Small intestine (tissue), 7 donors: ENCODE results near the gene CPXM2. TPM values are rescaled to one million over a fixed set of nuclear protein-coding genes. Genes with fewer than 3 reads are reported as not detected.
A peak's percentile ranks its signal among the peaks of the same experiment; 100 is the strongest.

ENCODE experiments used
- DNase-seq, 2 donors: peaks; one replicate each; pipeline versions ENCODE4 v3.0.0 to v3.0.0-alpha.2; 2013
- FAIRE-seq: peaks from 2 replicates; lab custom pipeline; 2012; peaks lifted over from hg19 to GRCh38; lab: Jason Lieb, UNC
- H3K27ac ChIP-seq, 3 donors: one replicate each; pipeline ENCODE4 v1.5.1; 2013; ENCODE audit warnings: low read length in 2 of 3, mild to moderate bottlenecking in 2 of 3, control low read depth in 1 of 3, inconsistent platforms in 1 of 3, low read depth in 1 of 3, moderate library complexity in 1 of 3
- H3K27me3 ChIP-seq, 3 donors: one replicate each; pipeline ENCODE4 v1.6.1; 2013; ENCODE audit warnings: low read length in 3 of 3, inconsistent platforms in 1 of 3; ENCODE audit not compliant: control insufficient read depth in 3 of 3, insufficient read depth in 3 of 3
- H3K36me3 ChIP-seq, 3 donors: one replicate each; pipeline ENCODE4 v1.6.1; 2013; ENCODE audit warnings: low read length in 3 of 3, inconsistent platforms in 1 of 3, low read depth in 1 of 3, mild to moderate bottlenecking in 1 of 3, moderate library complexity in 1 of 3; ENCODE audit not compliant: control insufficient read depth in 3 of 3, insufficient read depth in 2 of 3
- H3K4me1 ChIP-seq, 3 donors: one replicate each; pipeline ENCODE4 v1.6.1; 2013; ENCODE audit warnings: low read length in 2 of 3, inconsistent platforms in 1 of 3, low read depth in 1 of 3, mild to moderate bottlenecking in 1 of 3, moderate library complexity in 1 of 3; ENCODE audit not compliant: control insufficient read depth in 3 of 3, insufficient read depth in 2 of 3
- H3K4me3 ChIP-seq, 3 donors: one replicate each; pipeline ENCODE4 v1.5.1; 2013; ENCODE audit warnings: low read length in 3 of 3, control low read depth in 1 of 3, inconsistent platforms in 1 of 3, low read depth in 1 of 3, mild to moderate bottlenecking in 1 of 3, moderate library complexity in 1 of 3
- H3K9me3 ChIP-seq, 2 donors: one replicate each; pipeline ENCODE4 v1.6.1; 2013; ENCODE audit warnings: low read depth in 1 of 2, low read length in 1 of 2; ENCODE audit not compliant: control insufficient read depth in 2 of 2, insufficient read depth in 1 of 2
- WGBS, 3 donors: extraction: QIAGEN DNeasy Blood & Tissue Kit; methylation state at CpG; one replicate each; pipeline ENCODE4 v1.1.7; 2013; 5-methylcytosine and 5-hydroxymethylcytosine counted together
- polyA plus RNA-seq, 4 donors: library from polyadenylated mRNA; stranded (reverse) in 3 of 4; unstranded in 1 of 4; fragments of 200-250 nt in 3 of 4; fragments of 120-200 nt in 1 of 4; gene quantifications; one replicate each; pipeline versions ENCODE4 v1.2.1 to v1.2.3, GENCODE V29; 2013
- donor health status: healthy with polysubstance abuse.
- donor health status: control.
- donor health status: control.
- donor health status: Bipolar disorder and iron deficiency.
- donor health status: healthy.

The CPXM2 gene
- polyA plus RNA-seq, 4 donors = 0.89 to 55.7 (median 3.6) TPM

- DNase-seq (peak in 1 of 2 donors; percentile 4), FAIRE-seq (no peak)
- Histone ChIP-seq H3K4me1 (peaks cover 0 to 11% (median 0%) of the 10 kb centered on the region in 3 donors), H3K36me3 (peaks cover 0 to 37% (median 0%) of the 10 kb centered on the region in 3 donors), H3K27ac (no peak overlapping the region), H3K27me3 (peaks cover 0 to 3% (median 0%) of the 10 kb centered on the region in 3 donors), H3K4me3 (no peak overlapping the region), H3K9me3 (no peaks in the 10 kb centered on the region)
- WGBS, 3 donors = 41 to 52% (median 48%) methylated on average over 10 of the region's 10 CpGs
These were observed 131.1 kb downstream of the CPXM2 start for GRCh38 chr10:123760356-123761037.

- peak overlapping the region; percentile 42 to 71 (median 51) for H3K27ac ChIP-seq
- H3K4me3 ChIP-seq = no peak overlapping the region
- FAIRE-seq (no peak), DNase-seq (peak; percentile 74 to 90)
- H3K9me3 ChIP-seq = no peaks in the 10 kb centered on the region
- peaks cover 0 to 39% (median 0%) of the 10 kb centered on the region in 3 donors for H3K36me3 ChIP-seq
- H3K4me1 ChIP-seq = peaks cover 0 to 11% (median 0%) of the 10 kb centered on the region in 3 donors
- peaks cover 0 to 3% (median 0%) of the 10 kb centered on the region in 3 donors for H3K27me3 ChIP-seq
- WGBS, 3 donors = 17 to 27% (median 18%) methylated on average over 8 of the region's 8 CpGs
These were observed 132.0 kb downstream of the CPXM2 start for GRCh38 chr10:123759501-123760031.

- FAIRE-seq (no peak), DNase-seq (no peak)
- no peak overlapping the region for H3K4me3 ChIP-seq
- peak overlapping the region; percentile 42 to 71 (median 51) for H3K27ac ChIP-seq
- peaks cover 0 to 3% (median 0%) of the 10 kb centered on the region in 3 donors for H3K27me3 ChIP-seq
- H3K9me3 ChIP-seq = no peaks in the 10 kb centered on the region
- H3K36me3 ChIP-seq = peaks cover 0 to 42% (median 0%) of the 10 kb centered on the region in 3 donors
- H3K4me1 ChIP-seq = peaks cover 0 to 11% (median 0%) of the 10 kb centered on the region in 3 donors
- 49 to 73% (median 57%) methylated on average over 7 of the region's 7 CpGs for WGBS, 3 donors
These were observed 132.6 kb downstream of the CPXM2 start for GRCh38 chr10:123759041-123759440.

- FAIRE-seq (no peak), DNase-seq (no peak)
- Histone ChIP-seq H3K27ac (no peak overlapping the region), H3K4me1 (peaks cover 0 to 11% (median 0%) of the 10 kb centered on the region in 3 donors), H3K27me3 (peaks cover 0 to 3% (median 0%) of the 10 kb centered on the region in 3 donors), H3K9me3 (no peaks in the 10 kb centered on the region), H3K4me3 (no peak overlapping the region), H3K36me3 (peaks cover 0 to 46% (median 0%) of the 10 kb centered on the region in 3 donors)
- 67 to 96% (median 81%) methylated on average over 6 of the region's 6 CpGs for WGBS, 3 donors
These were observed 133.8 kb downstream of the CPXM2 start for GRCh38 chr10:123757853-123758252.

GRCh38 chr10:123755061-123755460 is 136.5 kb downstream of the CPXM2 start:
- H3K36me3 ChIP-seq = peaks cover 0 to 45% (median 0%) of the 10 kb centered on the region in 3 donors
- H3K27me3 ChIP-seq = peaks cover 0 to 3% (median 0%) of the 10 kb centered on the region in 3 donors
- H3K9me3 ChIP-seq = peaks cover 0 to 9% of the 10 kb centered on the region in 2 donors
- H3K27ac ChIP-seq = no peak overlapping the region
- FAIRE-seq (no peak), DNase-seq (no peak)
- H3K4me3 ChIP-seq = no peak overlapping the region
- H3K4me1 ChIP-seq = peaks cover 0 to 11% (median 0%) of the 10 kb centered on the region in 3 donors
- WGBS, 3 donors = 74 to 78% (median 78%) methylated on average over 2 of the region's 2 CpGs

- Histone ChIP-seq H3K36me3 (peaks cover 0 to 44% (median 0%) of the 10 kb centered on the region in 3 donors), H3K27ac (no peak overlapping the region), H3K27me3 (no peaks in the 10 kb centered on the region), H3K4me3 (no peak overlapping the region), H3K9me3 (peaks cover 0 to 9% of the 10 kb centered on the region in 2 donors), H3K4me1 (peaks cover 0 to 2% (median 0%) of the 10 kb centered on the region in 3 donors)
- 81 to 94% (median 85%) methylated on average over 4 of the region's 4 CpGs for WGBS, 3 donors
- DNase-seq = no peak
- no peak for FAIRE-seq
These were observed 137.5 kb downstream of the CPXM2 start for GRCh38 chr10:123754123-123754522.

- no peak for DNase-seq
- no peak overlapping the region for H3K27ac ChIP-seq
These were observed 140.1 kb downstream of the CPXM2 start for GRCh38 chr10:123751342-123752134.

GRCh38 chr10:123750901-123751300 is 140.7 kb downstream of the CPXM2 start:
- Histone ChIP-seq H3K9me3 (peaks cover 0 to 9% of the 10 kb centered on the region in 2 donors), H3K4me3 (no peak overlapping the region), H3K27ac (no peak overlapping the region), H3K36me3 (peaks cover 0 to 40% (median 0%) of the 10 kb centered on the region in 3 donors), H3K27me3 (peaks cover 0 to 3% (median 0%) of the 10 kb centered on the region in 3 donors), H3K4me1 (no peaks in the 10 kb centered on the region)
- DNase-seq (no peak), FAIRE-seq (no peak)
- WGBS, 3 donors = 85 to 93% (median 90%) methylated on average over 9 of the region's 9 CpGs

More at GRCh38 chr10:123751342-123752134, 140.1 kb downstream of the CPXM2 start:
- H3K9me3 ChIP-seq = peaks cover 0 to 9% of the 10 kb centered on the region in 2 donors
- H3K4me1 ChIP-seq = no peaks in the 10 kb centered on the region
- peaks cover 0 to 3% (median 0%) of the 10 kb centered on the region in 3 donors for H3K27me3 ChIP-seq
- peaks cover 0 to 39% (median 0%) of the 10 kb centered on the region in 3 donors for H3K36me3 ChIP-seq
- 79 to 89% (median 84%) methylated on average over 10 of the region's 10 CpGs for WGBS, 3 donors
- H3K4me3 ChIP-seq = no peak overlapping the region
- FAIRE-seq = no peak
